AG09309 (cell line): Measurements from ENCODE around the gene NR1D1.

Experiments
- DNase-seq: peaks from one replicate; pipeline ENCODE4 v3.0.0-alpha.2; 2010; ENCODE audit warnings: low read depth
- H3K4me3 ChIP-seq: 2 replicates; pipeline ENCODE4 v1.5.1; 2011; ENCODE audit warnings: mild to moderate bottlenecking, low read depth, low read length, moderate library complexity; ENCODE audit not compliant: control insufficient read depth
- TF ChIP-seq, protein P1 (sequence below): IDR thresholded peaks from 2 replicates; pipeline ENCODE4 v1.5.1; 2011; ENCODE audit warnings: mild to moderate bottlenecking, low read depth, low read length, inconsistent platforms; ENCODE audit not compliant: insufficient read depth, control insufficient read depth; ENCODE audit errors: missing control alignments

Gene NR1D1

GRCh38 chr17:40094874-40095273 is 5.5 kb downstream of the NR1D1 start:
- H3K4me3 ChIP-seq, result no peak overlapping the region
- DNase-seq, result no peak
- TF ChIP-seq, protein P1, sequence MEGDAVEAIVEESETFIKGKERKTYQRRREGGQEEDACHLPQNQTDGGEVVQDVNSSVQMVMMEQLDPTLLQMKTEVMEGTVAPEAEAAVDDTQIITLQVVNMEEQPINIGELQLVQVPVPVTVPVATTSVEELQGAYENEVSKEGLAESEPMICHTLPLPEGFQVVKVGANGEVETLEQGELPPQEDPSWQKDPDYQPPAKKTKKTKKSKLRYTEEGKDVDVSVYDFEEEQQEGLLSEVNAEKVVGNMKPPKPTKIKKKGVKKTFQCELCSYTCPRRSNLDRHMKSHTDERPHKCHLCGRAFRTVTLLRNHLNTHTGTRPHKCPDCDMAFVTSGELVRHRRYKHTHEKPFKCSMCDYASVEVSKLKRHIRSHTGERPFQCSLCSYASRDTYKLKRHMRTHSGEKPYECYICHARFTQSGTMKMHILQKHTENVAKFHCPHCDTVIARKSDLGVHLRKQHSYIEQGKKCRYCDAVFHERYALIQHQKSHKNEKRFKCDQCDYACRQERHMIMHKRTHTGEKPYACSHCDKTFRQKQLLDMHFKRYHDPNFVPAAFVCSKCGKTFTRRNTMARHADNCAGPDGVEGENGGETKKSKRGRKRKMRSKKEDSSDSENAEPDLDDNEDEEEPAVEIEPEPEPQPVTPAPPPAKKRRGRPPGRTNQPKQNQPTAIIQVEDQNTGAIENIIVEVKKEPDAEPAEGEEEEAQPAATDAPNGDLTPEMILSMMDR, result no peak

GRCh38 chr17:40093580-40094201 is 6.7 kb downstream of the NR1D1 start:
- no peak for DNase-seq
- TF ChIP-seq, protein P1, result no peak
- H3K4me3 ChIP-seq, result no peak overlapping the region

- TF ChIP-seq, protein P1, result no peak
- no peak overlapping the region for H3K4me3 ChIP-seq
- DNase-seq, result no peak
These were observed 7.3 kb downstream of the NR1D1 start for GRCh38 chr17:40093005-40093579.

- no peak for DNase-seq
- H3K4me3 ChIP-seq, result no peak overlapping the region
These were observed 7.8 kb downstream of the NR1D1 start for GRCh38 chr17:40092581-40092980.

DNA sequence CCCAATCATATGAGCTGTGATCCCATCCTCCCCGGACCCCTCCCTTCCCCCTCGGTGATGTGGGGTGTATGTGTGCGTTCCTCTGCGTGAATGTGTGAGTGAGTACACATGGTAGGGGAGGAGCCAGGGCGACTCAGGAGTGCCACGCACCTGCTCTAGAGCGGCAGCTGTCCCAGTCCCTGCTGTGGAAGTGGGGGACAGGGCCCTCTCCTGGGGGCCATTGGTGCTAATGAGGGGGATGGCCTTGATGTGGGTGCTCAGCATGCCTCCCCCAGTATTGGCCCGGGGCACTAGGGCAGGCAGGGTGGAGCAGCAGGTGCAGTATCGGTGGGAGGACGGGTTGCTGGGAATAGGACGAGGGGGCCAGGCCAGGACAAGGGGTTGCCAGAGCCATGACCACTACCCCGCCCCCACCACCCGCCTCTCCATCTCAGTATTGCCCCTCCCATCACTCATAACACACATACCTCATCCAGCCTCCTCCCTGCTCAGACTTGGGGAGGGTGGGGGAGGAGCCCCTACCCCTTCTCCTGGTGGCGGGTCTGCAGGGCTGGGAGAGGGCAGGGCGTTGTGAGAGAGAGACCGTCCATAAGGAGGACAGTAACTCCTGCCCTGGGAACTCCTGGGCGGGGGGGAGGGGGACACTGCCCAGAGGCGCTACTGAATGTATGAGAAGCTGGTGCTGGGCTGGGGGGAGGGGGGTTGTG is 8.5 kb downstream of the NR1D1 start:
- TF ChIP-seq, protein P1, result no peak
- DNase-seq, result no peak
- no peak overlapping the region for H3K4me3 ChIP-seq

More at GRCh38 chr17:40092581-40092980, 7.8 kb downstream of the NR1D1 start:
- TF ChIP-seq, protein P1, result no peak

DNA sequence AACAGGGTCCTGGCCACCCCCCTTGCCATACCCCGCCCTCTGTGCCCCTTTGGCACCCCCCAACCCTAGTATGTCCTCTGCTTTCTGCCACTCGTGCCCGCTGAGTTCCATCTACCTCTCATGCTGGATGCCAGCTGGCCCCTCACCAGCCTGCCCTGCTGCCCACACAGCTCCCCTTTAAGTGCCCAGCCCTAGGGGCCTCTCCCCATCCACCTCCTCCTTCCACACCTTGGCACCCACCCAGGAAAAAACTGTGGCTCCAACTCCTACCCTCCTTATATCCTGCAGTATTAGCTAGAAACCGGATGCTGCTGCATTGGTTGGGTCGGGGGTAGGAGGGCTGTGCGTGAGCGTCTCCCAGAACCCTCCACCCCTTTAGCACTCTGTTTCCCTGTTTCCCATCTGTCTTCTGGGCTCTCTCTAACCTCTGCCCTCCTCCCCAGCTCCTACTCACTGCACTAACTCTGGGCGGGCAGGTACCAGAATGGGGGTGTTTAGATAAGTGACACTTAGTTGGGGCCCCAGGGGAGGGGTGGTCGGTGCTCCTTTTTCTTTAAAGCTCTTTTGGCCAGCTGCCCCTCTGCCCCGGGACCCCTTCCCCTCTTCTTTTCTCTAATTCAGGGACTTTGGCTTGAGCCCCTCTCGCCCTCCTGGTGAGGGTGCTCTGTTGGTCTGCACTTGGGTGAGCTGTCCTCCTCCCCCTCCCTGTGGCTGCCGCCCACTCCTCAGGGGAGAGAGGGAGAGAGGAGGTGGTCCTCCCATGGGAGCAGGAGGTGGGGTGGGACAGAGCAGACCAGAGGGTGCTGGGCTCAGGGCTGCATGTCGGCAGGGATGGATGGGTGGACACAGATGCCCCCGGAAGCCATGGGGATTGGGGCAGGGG is 9.9 kb downstream of the NR1D1 start:
- no peak for DNase-seq
- no peak overlapping the region for H3K4me3 ChIP-seq
- TF ChIP-seq, protein P1, result no peak
